Brain microvascular endothelial cell (primary cell): ENCODE results near the gene IL4R.
"Not testable (repeated sequence)": the region's sequence is repeated elsewhere in the genome, so short reads cannot be mapped to it uniquely, and the experiment has no call there.

Source experiments
- DNase-seq: peaks from one replicate; pipeline ENCODE4 v3.0.0-alpha.2; 2020
- H3K27ac ChIP-seq: fragments of 250-450 bp; sonication (Bioruptor Pico); 2 replicates; pipeline ENCODE4 v1.5.1; 2020; ENCODE audit warnings: mild to moderate bottlenecking, moderate library complexity
- H3K27me3 ChIP-seq: fragments of 250-450 bp; sonication (Bioruptor Pico); replicated peaks from 2 replicates; pipeline ENCODE4 v1.5.1; 2020; ENCODE audit warnings: mild to moderate bottlenecking
- H3K36me3 ChIP-seq: fragments of 250-450 bp; sonication (Bioruptor Pico); replicated peaks from 2 replicates; pipeline ENCODE4 v1.5.1; 2020; ENCODE audit warnings: mild to moderate bottlenecking
- H3K4me3 ChIP-seq: 2 replicates; pipeline ENCODE4 v1.5.1; 2011; ENCODE audit warnings: low read depth, mild to moderate bottlenecking, control low read depth, low read length, moderate library complexity
- in situ Hi-C: cut with HindIII; loops from 2 replicates; pipeline ENCODE4 v1.10.0; 2017; ENCODE audit warnings: low sequenced_read_pairs, low pct_ligation_motif_present
- TF ChIP-seq, protein P1 (sequence below): IDR thresholded peaks from 2 replicates; pipeline ENCODE4 v1.5.1; 2011; ENCODE audit warnings: low read depth, mild to moderate bottlenecking, moderate library complexity, low read length, control low read depth, inconsistent platforms; ENCODE audit errors: missing control alignments

IL4R gene

DNA sequence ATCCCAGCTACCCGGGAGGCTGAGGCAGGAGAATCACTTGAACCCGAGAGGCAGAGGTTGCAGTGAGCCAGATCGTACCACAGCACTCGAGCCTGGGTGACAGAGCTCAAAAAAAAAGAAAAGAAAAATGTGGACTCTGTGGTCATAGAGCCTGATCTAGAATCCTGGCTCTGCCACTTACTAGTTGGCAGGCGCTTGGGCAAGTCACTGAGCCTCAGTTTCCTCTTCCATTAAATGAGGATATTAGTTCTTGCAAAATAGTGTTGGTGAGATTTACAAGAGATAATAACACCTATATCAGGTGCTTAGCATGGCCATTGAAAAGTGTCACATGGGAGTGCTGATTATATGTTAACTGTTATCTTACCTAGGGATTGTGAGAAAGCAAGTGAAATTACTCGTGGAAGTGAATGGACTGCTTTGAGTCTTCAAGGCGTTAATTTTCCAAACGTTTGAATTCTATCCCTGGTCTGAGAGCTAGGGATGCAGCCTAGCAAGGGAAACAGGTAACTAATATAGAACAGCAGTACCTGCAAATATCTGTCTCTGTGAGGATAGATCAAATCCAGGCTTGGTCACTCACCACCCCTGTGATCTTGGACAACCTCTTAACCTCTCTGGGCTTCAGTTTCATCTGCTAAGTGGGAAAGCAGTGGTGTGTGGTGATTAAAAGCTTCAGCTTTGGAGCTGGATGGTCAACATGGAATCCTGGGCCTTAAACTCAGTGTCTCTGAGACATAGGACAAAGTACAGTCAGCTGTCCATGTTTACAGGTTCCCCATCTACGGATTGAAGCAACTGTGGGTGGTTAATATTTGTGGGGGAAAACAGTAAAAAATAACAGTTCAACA is 44.2 kb upstream of the IL4R start:
- no peak overlapping the region for H3K27ac ChIP-seq

DNA sequence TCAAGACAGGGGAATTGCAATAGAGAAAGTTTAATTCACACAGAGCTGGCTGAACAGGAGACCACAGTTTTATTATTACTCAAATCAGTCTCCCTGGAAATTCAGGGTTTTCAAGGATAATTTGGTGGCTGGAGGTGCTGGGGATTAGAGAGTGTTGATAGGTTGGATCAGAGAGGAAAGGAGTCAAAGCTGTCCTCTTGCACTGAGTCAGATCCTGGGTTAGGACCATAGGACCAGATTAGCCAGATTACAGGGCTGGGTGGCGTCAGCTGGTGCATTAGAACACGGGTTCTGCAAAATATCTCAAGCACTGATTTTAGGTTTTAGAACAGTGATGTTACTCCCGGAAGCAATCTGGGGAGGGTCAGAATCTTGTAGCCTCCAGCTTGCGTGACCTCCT is 43.4 kb upstream of the IL4R start:
- TF ChIP-seq, protein P1, sequence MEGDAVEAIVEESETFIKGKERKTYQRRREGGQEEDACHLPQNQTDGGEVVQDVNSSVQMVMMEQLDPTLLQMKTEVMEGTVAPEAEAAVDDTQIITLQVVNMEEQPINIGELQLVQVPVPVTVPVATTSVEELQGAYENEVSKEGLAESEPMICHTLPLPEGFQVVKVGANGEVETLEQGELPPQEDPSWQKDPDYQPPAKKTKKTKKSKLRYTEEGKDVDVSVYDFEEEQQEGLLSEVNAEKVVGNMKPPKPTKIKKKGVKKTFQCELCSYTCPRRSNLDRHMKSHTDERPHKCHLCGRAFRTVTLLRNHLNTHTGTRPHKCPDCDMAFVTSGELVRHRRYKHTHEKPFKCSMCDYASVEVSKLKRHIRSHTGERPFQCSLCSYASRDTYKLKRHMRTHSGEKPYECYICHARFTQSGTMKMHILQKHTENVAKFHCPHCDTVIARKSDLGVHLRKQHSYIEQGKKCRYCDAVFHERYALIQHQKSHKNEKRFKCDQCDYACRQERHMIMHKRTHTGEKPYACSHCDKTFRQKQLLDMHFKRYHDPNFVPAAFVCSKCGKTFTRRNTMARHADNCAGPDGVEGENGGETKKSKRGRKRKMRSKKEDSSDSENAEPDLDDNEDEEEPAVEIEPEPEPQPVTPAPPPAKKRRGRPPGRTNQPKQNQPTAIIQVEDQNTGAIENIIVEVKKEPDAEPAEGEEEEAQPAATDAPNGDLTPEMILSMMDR: no peak
- no peak overlapping the region for H3K27ac ChIP-seq
- no peak for DNase-seq
- H3K36me3 ChIP-seq: no peaks in the 10 kb centered on the region
- H3K27me3 ChIP-seq: no peaks in the 10 kb centered on the region
- in situ Hi-C loops: no loop called here
- H3K4me3 ChIP-seq: no peak overlapping the region

More for the DNA sequence above, 44.2 kb upstream of the IL4R start:
- Histone ChIP-seq H3K36me3 (no peaks in the 10 kb centered on the region), H3K27me3 (no peaks in the 10 kb centered on the region), H3K4me3 (peak overlapping the region; percentile 81)
- in situ Hi-C loops: no loop called here
- DNase-seq: no peak
- TF ChIP-seq, protein P1: no peak

DNA sequence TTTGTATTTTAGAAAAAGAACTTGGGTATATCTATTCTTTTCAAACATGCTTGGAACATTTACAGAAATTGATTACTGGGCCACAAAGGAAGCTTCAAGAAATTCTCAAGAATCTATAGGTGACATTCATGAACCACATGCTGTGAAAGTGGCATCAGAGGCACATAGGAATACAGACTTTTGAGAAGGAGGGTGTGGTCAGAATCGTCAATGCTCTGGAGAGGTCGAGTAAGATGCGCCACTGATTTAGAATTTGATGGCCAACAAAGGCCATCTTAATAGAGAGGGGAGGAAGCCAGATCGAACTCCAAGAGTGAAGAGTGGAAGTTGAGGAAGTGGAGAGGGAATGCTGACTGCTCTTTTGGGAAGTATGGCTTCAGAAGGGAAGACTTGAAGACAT is 41.7 kb upstream of the IL4R start:
- Histone ChIP-seq H3K27ac (no peak overlapping the region), H3K4me3 (no peak overlapping the region), H3K27me3 (no peaks in the 10 kb centered on the region), H3K36me3 (no peaks in the 10 kb centered on the region)
- TF ChIP-seq, protein P1: no peak
- no peak for DNase-seq
- in situ Hi-C loops: no loop called here

DNA sequence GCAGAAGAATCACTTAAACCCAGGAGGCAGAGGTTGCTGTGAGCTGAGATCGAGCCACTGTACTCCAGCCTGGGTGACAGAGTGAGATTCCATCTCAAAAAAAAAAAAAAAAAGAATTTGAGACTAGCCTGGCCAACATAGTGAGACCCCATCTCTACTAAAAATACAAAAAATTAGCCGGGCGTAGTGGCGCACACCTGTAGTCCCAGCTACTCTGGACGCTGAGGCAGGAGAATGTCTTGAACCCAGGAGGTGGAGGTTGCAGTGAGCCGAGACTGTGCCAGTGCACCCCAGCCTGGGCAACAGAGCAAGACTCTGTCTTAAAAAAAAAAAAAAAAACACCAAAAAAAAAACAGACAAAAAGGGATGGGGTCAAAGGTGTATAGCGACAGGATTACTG is 41.1 kb upstream of the IL4R start:
- in situ Hi-C loops, H3K36me3 ChIP-seq, DNase-seq, H3K27me3 ChIP-seq, H3K4me3 ChIP-seq, H3K27ac ChIP-seq: not testable (repeated sequence)

DNA sequence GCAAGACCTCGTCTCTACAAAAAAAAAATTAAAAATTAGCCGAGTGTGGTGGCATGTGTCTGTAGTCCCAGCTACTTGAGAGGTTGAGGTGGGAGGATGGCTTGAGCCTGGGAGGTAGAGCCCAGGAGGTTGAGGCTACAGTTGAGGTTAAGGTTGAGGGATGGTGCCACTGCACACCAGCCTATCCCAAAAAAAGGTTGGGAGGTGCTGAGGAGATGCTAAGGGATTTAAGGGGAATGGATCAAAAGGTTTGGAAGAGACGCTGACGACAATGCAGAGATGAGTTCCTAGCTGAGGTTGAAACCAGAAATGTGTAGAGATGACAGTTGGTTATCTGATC is 40.5 kb upstream of the IL4R start:
- Histone ChIP-seq H3K27me3 (no peaks in the 10 kb centered on the region), H3K36me3 (no peaks in the 10 kb centered on the region), H3K27ac (no peak overlapping the region), H3K4me3 (no peak overlapping the region)
- TF ChIP-seq, protein P1: no peak
- DNase-seq: no peak
- in situ Hi-C loops: no loop called here

DNA sequence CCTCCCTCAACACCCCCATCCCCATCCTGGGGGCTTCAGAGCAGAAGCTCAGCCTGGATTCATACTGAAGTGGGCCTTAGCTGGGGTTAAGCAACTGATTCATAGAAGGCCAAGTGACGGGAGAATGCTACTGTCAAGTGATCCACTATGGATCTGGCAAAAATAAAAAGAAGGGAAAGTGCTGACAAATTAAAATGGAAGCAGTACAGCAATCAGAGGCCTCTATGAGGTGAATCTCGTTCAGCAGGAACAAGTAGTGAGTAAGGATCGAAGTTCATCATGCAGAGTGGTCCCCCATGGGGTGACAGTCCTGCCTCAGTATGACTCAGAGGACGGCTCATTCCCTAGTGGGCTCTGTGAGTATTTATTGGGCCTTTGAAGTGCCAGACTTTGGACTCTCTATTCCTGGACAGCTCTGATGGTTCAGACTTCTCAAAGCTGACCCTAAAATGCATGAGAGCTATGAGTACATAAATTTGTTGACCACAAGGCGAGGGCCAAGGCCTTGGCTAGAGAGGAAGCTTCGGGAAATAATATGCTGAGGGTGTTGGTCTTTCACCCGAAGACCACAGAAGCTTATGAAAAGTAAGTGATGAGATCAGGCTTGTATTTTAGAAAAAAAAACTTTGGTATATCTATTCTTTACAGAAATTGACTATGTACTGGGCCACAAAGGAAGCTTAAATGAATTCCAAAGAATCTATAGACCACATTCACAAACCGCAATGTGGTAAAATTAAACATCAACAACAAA is 39.9 kb upstream of the IL4R start:
- H3K27me3 ChIP-seq: no peaks in the 10 kb centered on the region
- H3K4me3 ChIP-seq: no peak overlapping the region
- TF ChIP-seq, protein P1: peak; percentile 41
- no peak overlapping the region for H3K27ac ChIP-seq
- H3K36me3 ChIP-seq: no peaks in the 10 kb centered on the region
- in situ Hi-C loops: no loop called here
- peak; percentile 49 for DNase-seq

DNA sequence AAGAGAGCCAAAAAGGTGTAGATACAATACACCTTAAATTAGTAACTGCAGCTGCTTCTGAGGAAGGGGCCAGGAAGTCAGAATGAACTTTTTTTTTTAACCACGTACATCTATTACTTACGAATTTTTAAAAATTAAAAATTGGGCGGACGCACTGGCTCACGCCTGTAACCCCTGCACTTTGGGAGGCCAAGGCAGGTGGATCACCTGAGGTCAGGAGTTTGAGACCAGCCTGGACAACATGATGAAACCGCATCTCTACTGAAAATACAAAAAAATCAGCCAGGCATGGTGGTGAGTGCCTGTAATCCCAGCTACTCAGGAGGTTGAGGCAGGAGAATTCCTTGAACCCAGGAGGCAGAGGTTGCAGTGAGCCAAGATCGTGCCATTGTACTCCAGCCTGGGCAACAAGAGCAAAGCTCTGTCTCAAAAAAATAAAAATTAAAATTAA is 39.3 kb upstream of the IL4R start:
- H3K4me3 ChIP-seq, H3K27me3 ChIP-seq, H3K27ac ChIP-seq, in situ Hi-C loops, DNase-seq, H3K36me3 ChIP-seq: not testable (repeated sequence)
